ENCODE data around the gene ZNF274. TPM values are rescaled to one million over a fixed set of nuclear protein-coding genes. Genes with fewer than 3 reads are reported as not detected.

ZNF274 gene
- total RNA-seq = 11.0 and 23.3 TPM in 2 replicates

DNA sequence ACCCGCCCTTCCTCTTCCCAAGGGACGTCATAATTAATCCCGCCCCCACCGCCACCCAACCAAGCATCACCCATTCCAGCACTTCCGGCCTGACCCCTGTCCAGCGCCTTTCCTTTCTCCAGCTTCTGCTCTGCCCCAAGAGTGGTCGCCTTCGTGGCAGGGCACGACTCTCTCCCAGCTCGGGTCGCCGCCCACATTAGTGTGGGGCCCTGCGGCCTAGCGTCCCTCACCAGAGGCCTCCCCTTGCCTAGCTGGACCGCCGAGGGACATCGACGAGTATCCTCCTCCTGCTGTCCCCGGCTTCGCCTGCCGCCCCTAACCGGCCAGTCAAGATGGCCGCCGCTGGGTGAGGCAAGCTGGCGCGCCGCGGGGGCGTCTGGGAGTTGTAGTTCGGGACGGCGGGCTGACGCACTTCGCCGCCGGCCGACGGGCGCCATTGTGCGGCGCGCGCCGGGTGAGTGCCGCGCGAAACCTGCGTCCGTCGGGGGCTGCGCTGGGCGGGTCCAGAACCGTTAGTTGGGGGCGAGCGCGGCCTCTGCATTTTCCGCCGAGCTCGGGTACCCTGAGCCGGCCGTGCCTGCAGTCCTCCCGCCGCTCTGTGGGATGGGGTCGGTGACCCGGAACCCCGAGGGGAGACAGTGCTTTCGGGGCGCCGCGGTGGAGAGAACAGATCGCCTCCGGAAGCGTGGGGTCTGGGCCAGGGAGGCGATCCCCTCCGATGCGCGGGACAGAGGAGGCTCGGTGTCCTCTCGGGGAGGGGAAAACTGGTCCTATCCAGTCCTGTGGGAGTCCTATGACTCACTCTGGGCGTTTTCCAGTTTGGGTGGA lies at the start of gene ZNF274:
ZNF274 (plus strand) TSS at position 73 of the 828 bp plus-strand sequence. CDS start 905 bp downstream, outside the sequence.

DNA sequence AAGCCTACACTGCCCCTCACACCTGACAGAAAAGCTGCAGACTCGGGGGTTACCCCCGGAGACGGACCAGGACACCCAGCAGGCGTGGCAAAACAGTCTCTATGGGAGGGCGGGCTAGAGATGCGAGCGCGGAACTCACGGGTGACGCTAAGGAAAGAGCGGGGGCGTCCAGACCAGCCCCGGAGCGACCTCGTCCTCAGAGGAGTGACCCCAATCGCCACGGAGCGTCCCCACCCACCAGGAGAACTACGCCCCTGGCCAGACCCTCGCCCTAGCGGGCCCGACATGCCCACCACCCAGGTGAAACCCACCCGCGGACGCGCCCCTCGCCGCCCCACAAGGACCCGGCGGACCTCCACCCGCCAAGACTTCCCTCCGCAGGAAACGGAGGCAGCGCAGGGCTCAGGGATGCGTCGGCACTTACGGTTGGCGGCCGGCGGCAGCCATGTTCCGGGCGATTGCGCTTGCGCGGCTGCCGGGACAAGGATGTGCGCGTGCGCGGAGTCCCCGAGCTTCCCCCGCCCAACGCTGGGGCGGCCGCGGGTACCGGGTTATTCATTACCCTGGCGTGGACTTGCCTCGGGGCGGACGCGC lies 32.4 kb upstream of the ZNF274 start, which contains the start of gene ZNF329:
ZNF329 (minus strand) TSS at position 462 of the 594 bp plus-strand sequence. CDS start 21,286 bp downstream, outside the sequence.

DNA sequence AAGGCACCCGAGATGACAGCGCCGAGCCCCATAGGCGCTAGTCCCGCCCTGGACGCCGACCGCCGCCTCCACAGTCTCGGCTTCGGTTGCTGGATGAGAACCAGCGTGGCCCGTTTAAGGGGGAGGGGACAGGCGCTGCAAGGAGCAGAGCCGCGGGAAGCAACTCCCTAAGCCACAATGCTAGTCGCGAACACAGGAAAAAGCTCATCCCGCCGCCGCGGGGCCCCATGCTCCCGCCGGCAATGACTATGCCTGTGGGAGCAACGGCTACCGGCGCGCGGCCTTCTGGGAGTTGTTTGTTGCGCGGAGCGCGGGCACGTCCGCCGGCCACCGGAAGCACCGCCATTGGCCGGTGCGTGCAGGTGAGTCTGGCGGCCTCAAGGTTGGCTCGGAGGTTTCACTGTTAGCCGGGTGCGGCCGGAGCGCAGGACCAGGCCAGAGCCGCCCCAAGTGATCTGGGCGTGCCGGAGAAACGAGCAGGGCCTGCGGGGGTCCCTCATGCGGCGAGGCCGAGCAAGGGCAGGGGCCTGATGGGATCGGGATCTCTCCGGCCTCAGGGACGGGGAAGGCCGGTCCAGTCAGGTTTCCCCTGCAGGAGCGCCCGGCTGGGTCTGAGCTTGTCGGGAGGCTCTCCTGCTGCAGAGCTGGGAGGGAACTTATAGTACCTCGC lies 45.9 kb downstream of the ZNF274 start, which contains the start of gene ZNF544:
ZNF544 (plus strand) TSS at position 330 of the 670 bp plus-strand sequence. CDS start 15,110 bp downstream, outside the sequence.

Other genes with a start within 250 kb of the ZNF274 start
- gene ZNF418, start 247.7 kb upstream of the ZNF274 start, total RNA-seq = 5.9 and 6.4 TPM in 2 replicates
- 3.3 and 3.6 TPM in 2 replicates for gene ZNF256, start 235.4 kb upstream of the ZNF274 start, total RNA-seq
- gene C19orf18, start 208.5 kb upstream of the ZNF274 start, total RNA-seq = not detected in 2 replicates
- 14.3 and 14.9 TPM in 2 replicates for gene ZNF606, start 180.2 kb upstream of the ZNF274 start, total RNA-seq
- not detected in 2 replicates for gene ZSCAN1, start 149.0 kb upstream of the ZNF274 start, total RNA-seq
- gene ZNF135, start 123.8 kb upstream of the ZNF274 start, total RNA-seq = 3.9 and 4.3 TPM in 2 replicates
- 40.7 and 51.3 TPM in 2 replicates for gene ZSCAN18, start 84.8 kb upstream of the ZNF274 start, total RNA-seq
- 13.4 and 17.0 TPM in 2 replicates for gene ZNF329, start 32.3 kb upstream of the ZNF274 start, total RNA-seq
- gene ZNF544, start 45.9 kb downstream of the ZNF274 start, total RNA-seq = 40.0 and 45.7 TPM in 2 replicates
- 4.2 and 6.8 TPM in 2 replicates for gene ZNF8, start 95.9 kb downstream of the ZNF274 start, total RNA-seq
- 26.5 and 35.3 TPM in 2 replicates for gene ERVK3-1, start 122.3 kb downstream of the ZNF274 start, total RNA-seq
- gene ZSCAN22, start 143.9 kb downstream of the ZNF274 start, total RNA-seq = 2.7 and 3.5 TPM in 2 replicates
- gene A1BG, start 170.4 kb downstream of the ZNF274 start, total RNA-seq = 9.7 and 24.9 TPM in 2 replicates
- gene ZNF497, start 179.7 kb downstream of the ZNF274 start, total RNA-seq = 0.89 and 0.92 TPM in 2 replicates
- 1.5 and 1.9 TPM in 2 replicates for gene ZNF837, start 198.0 kb downstream of the ZNF274 start, total RNA-seq
- gene RPS5, start 204.2 kb downstream of the ZNF274 start, total RNA-seq = 858 and 2,100 TPM in 2 replicates
- gene RNF225, start 212.6 kb downstream of the ZNF274 start, total RNA-seq = not detected in 2 replicates
- 16.6 and 18.9 TPM in 2 replicates for gene ZNF584, start 225.6 kb downstream of the ZNF274 start, total RNA-seq

Measured in smooth muscle cell of the umbilical artery (primary cell).